Adrenal gland (tissue), 12 donors: ENCODE results near the gene MICAL3. TPM values are rescaled to one million over a fixed set of nuclear protein-coding genes. Genes with fewer than 3 reads are reported as not detected.
"Not testable (repeated sequence)": the region's sequence is repeated elsewhere in the genome, so short reads cannot be mapped to it uniquely, and the experiment has no call there.

Experiments used
- DNase-seq, 7 donors: peaks; one replicate each; pipeline ENCODE4 v3.0.0-alpha.2; 2019 to 2020
- H3K27ac ChIP-seq, 5 donors: fragments of 200-600 bp; sonication (generic) in 4 of 5; 1 replicate in 3 of 5; 2 replicates in 2 of 5; pipeline versions ENCODE4 v1.5.1 to v1.8.0; 2016 to 2020; ENCODE audit warnings: mild to moderate bottlenecking in 1 of 5
- H3K27me3 ChIP-seq: fragments of 200-600 bp; 2 replicates; pipeline ENCODE4 v1.8.0; 2021
- H3K36me3 ChIP-seq, 2 donors: fragments of 200-600 bp; replicated peaks in 1 of 2; 1 replicate in 1 of 2; 2 replicates in 1 of 2; pipeline versions ENCODE4 v1.5.1 to v1.8.0; 2018 to 2022
- H3K4me1 ChIP-seq, 2 donors: fragments of 200-600 bp; replicated peaks in 1 of 2; 1 replicate in 1 of 2; 2 replicates in 1 of 2; pipeline versions ENCODE4 v1.5.1 to v1.8.0; 2018 to 2021
- H3K4me3 ChIP-seq, 4 donors: fragments of 200-600 bp; sonication (generic) in 3 of 4; one replicate each; pipeline ENCODE4 v1.5.1; 2016 to 2018
- H3K9me3 ChIP-seq, 3 donors: fragments of 200-600 bp; sonication (generic) in 1 of 3; replicated peaks in 1 of 3; 1 replicate in 2 of 3; 2 replicates in 1 of 3; pipeline versions ENCODE4 v1.5.1 to v1.8.0; 2016 to 2021
- CTCF ChIP-seq, 6 experiments: fragments of 450-650 bp in 4 of 6; fragments of 200-600 bp in 2 of 6; sonication (generic) in 1 of 6; IDR thresholded peaks; 1 replicate in 5 of 6; 2 replicates in 1 of 6; pipeline versions ENCODE4 v1.5.1 to v1.8.0; 2016 to 2021; ENCODE audit warnings: antibody characterized with exemption in 6 of 6, mild to moderate bottlenecking in 2 of 6, moderate library complexity in 1 of 6
- POLR2A ChIP-seq, 2 donors: fragments of 450-650 bp; IDR thresholded peaks; one replicate each; pipeline ENCODE4 v1.6.1; 2017; ENCODE audit warnings: antibody characterized with exemption in 2 of 2, mild to moderate bottlenecking in 2 of 2, moderate library complexity in 1 of 2
- WGBS, 4 donors: extraction: QIAGEN DNeasy Blood & Tissue Kit in 2 of 4; methylation state at CpG; one replicate each; pipeline versions ENCODE4 v1.1.5 to v1.1.7; 2013 to 2017; 5-methylcytosine and 5-hydroxymethylcytosine counted together
- intact Hi-C, 2 donors: fragments of 100-400 bp; cut with DNase I; formaldehyde crosslinking; loops; one replicate each; pipeline versions ENCODE4 v1.14.1 to v1.15.0; 2022 to 2023
- polyA plus RNA-seq, 3 donors: library from polyadenylated mRNA; stranded (reverse); fragments of 200-250 nt in 2 of 3; fragments of 350-450 nt in 1 of 3; fragmentation: Illumina TruSeq in 1 of 3; extraction: RNeasy Lipid Tissue Mini Kit (QIAGEN cat#74804) in 1 of 3; gene quantifications; one replicate each; pipeline ENCODE4 v1.2.3, GENCODE V29; 2013 to 2014
- total RNA-seq, 9 donors: library from RNA; depleted of rRNA in 4 of 9; stranded (reverse); fragments of >200 nt in 4 of 9; fragments of 120-200 nt in 1 of 9; fragmentation: NEBNext Ultra II Directional in 1 of 9; extraction: Animal tissue kit (Norgen Biotek cat#: 25700) in 1 of 9; gene quantifications; one replicate each; pipeline versions ENCODE4 v1.1.0 to v1.2.4, GENCODE V29; 2013 to 2023
- donor health status: healthy with polysubstance abuse.
- donor health status: Bipolar disorder and iron deficiency.
- donor health status: DM: yes; HTN: yes; CAD: no.
- donor health status: DM: no; HTN: no; CAD: no.
- donor health status: DM: no; HTN: no; CAD: no.
- donor health status: DM: yes; HTN: yes; CAD: no.

Gene MICAL3
- total and polyA plus RNA-seq, 12 donors = 10.9 to 82.6 (median 34.4) TPM

DNA sequence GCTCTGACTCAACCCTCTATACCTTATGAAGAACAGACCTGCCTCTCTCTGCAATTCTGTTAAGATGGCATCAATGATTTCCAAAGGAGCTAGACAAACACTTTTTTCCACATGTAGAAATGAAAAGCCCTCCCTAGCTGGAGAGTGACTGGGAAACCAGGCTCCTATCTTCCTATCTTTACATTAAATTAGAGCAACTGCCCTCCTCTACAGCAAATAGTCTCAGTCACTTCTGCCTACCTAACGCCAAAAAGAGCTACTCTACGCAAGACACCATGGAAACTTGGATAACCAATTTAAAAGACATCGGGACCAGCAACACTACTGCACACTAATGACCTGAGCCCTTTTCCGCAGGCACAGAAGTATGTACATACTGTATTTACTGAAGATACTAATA, 84.8 kb downstream of the MICAL3 start:
- peak overlapping the region in 4 of 5 donors; percentile 23 to 76 (median 64) for H3K27ac ChIP-seq
- intact Hi-C loops = no loop called here
- TF ChIP-seq CTCF (IDR thresholded peaks at IDR 0.05) (no peak), POLR2A (IDR thresholded peaks at IDR 0.05) (no peak)
- 89 to 96% (median 94%) methylated on average over 4 of the region's 4 CpGs for WGBS, 4 donors
- no peak for DNase-seq
- no peaks in the 10 kb centered on the region for H3K36me3 ChIP-seq
- H3K9me3 ChIP-seq = no peaks in the 10 kb centered on the region
- H3K27me3 ChIP-seq = no peaks in the 10 kb centered on the region
- H3K4me3 ChIP-seq = no peak overlapping the region
- H3K4me1 ChIP-seq = peaks cover 37 to 46% of the 10 kb centered on the region in 2 donors

- no peaks in the 10 kb centered on the region for H3K27me3 ChIP-seq
- intact Hi-C loops = no loop called here
- H3K4me3 ChIP-seq = no peak overlapping the region
- peak; percentile 55 to 86 (median 73) for DNase-seq
- peaks cover 32 to 40% of the 10 kb centered on the region in 2 donors for H3K4me1 ChIP-seq
- H3K36me3 ChIP-seq = no peaks in the 10 kb centered on the region
- no peak for TF ChIP-seq CTCF (IDR thresholded peaks at IDR 0.05)
- TF ChIP-seq POLR2A (IDR thresholded peaks at IDR 0.05) = no peak
- peak overlapping the region in 4 of 5 donors; percentile 23 to 76 (median 64) for H3K27ac ChIP-seq
- no peaks in the 10 kb centered on the region for H3K9me3 ChIP-seq
- 40 to 76% (median 46%) methylated on average over 3 of the region's 3 CpGs for WGBS, 4 donors
Observed at GRCh38 chr22:17939011-17939410, 85.3 kb downstream of the MICAL3 start.

DNA sequence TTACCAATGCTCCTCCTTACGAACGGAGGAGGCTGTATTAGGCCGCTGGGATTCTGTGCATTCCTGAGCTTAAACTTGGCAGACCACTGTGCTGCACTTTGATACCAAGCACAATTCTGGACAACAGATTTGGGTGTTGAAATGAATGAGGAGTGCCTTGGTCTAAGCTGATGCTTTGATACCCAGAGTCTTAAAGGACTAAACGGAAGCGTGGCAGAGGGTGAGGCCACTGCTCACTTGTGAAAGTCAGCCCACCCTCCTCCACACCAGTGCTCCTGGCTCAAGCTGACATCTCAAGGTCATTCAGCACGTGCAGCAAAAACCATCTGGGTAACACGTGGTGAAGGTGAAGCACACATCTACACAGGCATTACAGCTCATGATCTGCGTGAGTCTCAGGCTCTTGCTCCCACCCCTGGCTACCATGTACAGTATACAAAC, 85.9 kb downstream of the MICAL3 start:
- no peaks in the 10 kb centered on the region for H3K36me3 ChIP-seq
- WGBS, 4 donors = 49 to 58% (median 55%) methylated on average over 8 of the region's 8 CpGs
- intact Hi-C loops = no loop called here
- H3K27ac ChIP-seq = peak overlapping the region in 3 of 5 donors; percentile 56 to 76 (median 73)
- H3K4me1 ChIP-seq = peaks cover 27 to 35% of the 10 kb centered on the region in 2 donors
- H3K4me3 ChIP-seq = no peak overlapping the region
- peak in 2 of 7 donors; percentile 28 to 51 for DNase-seq
- H3K9me3 ChIP-seq = no peaks in the 10 kb centered on the region
- no peak for TF ChIP-seq CTCF (IDR thresholded peaks at IDR 0.05)
- TF ChIP-seq POLR2A (IDR thresholded peaks at IDR 0.05) = no peak
- H3K27me3 ChIP-seq = no peaks in the 10 kb centered on the region

DNA sequence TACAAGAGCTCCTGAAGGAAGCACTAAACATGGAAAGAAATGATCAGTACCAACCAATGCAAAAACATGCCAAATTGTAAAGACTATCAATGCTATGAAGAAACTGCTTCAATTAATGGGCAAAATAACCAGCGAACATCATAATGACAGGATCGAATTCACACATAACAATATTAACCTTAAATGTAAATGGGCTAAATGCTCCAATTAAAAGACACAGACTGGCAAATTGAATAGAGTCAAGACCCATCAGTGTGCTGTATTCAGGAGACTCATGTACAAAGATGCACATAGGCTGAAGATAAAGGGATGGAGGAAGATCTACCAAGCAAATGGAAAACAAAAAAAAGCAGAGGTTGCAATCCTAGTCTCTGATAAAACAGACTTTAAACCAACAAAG, 91.9 kb downstream of the MICAL3 start:
- peaks cover 12 to 13% of the 10 kb centered on the region in 2 donors for H3K4me1 ChIP-seq
- H3K36me3 ChIP-seq, H3K4me3 ChIP-seq, H3K9me3 ChIP-seq, H3K27me3 ChIP-seq, H3K27ac ChIP-seq, intact Hi-C loops, DNase-seq: not testable (repeated sequence)
- 95 to 98% (median 98%) methylated on average over 2 of the region's 2 CpGs for WGBS, 4 donors

DNA sequence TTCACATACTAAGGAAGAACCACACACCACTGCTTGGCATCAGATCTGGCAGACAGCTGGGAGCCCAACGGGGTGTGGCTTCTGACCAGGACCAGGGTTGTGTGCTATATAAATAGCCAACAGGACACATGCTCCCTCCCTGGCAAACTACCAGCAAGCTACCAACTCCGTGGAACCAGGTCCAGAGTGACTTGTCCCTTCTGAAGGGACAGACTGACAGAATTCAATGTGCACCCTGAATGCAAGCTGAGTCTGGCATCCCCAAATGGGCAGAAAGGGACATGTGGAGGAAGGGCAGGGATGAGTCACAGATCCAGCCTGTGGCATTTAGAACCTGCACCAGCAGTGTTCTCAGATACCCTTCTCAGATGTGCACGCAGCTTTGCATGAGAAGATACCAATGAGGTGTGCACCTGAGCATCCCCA, 92.9 kb downstream of the MICAL3 start:
- WGBS, 4 donors = 29 to 53% (median 34%) methylated on average over 3 of the region's 3 CpGs
- peak overlapping the region in 1 of 5 donors; percentile 11 for H3K27ac ChIP-seq
- DNase-seq = peak in 6 of 7 donors; percentile 68 to 89 (median 78)

More for the DNA sequence above, 92.9 kb downstream of the MICAL3 start:
- no peak for TF ChIP-seq POLR2A (IDR thresholded peaks at IDR 0.05)
- no peak for TF ChIP-seq CTCF (IDR thresholded peaks at IDR 0.05)
- Histone ChIP-seq H3K4me1 (peaks cover 11% of the 10 kb centered on the region in 2 donors), H3K4me3 (no peak overlapping the region), H3K36me3 (no peaks in the 10 kb centered on the region), H3K9me3 (no peaks in the 10 kb centered on the region), H3K27me3 (no peaks in the 10 kb centered on the region)
- intact Hi-C loops = no loop called here
